Testis (tissue), 3 donors: Measurements from ENCODE around the gene ELMO1. TPM values are rescaled to one million over a fixed set of nuclear protein-coding genes. Genes with fewer than 3 reads are reported as not detected.
A peak's percentile ranks its signal among the peaks of the same experiment; 100 is the strongest.

Experiments used
- DNase-seq: peaks from one replicate; pipeline ENCODE4 v3.0.0-alpha.2; 2019
- H3K27ac ChIP-seq, 2 donors: fragments of 200-600 bp; sonication (generic); one replicate each; pipeline ENCODE4 v1.5.1; 2019
- H3K27me3 ChIP-seq: fragments of 200-600 bp; sonication (generic); one replicate; pipeline ENCODE4 v1.5.1; 2019
- H3K36me3 ChIP-seq: fragments of 200-600 bp; sonication (generic); one replicate; pipeline ENCODE4 v1.5.1; 2017; ENCODE audit warnings: low read depth; ENCODE audit errors: missing control alignments
- H3K4me1 ChIP-seq: fragments of 200-600 bp; sonication (generic); one replicate; pipeline ENCODE4 v1.5.1; 2019
- H3K4me3 ChIP-seq, 2 donors: fragments of 200-600 bp; sonication (generic); one replicate each; pipeline ENCODE4 v1.5.1; 2017 to 2019
- H3K9me3 ChIP-seq: fragments of 200-600 bp; sonication (generic); one replicate; pipeline ENCODE4 v1.5.1; 2017
- CTCF ChIP-seq, 3 experiments: fragments of 450-650 bp in 2 of 3; fragments of 200-600 bp in 1 of 3; sonication (generic) in 1 of 3; IDR thresholded peaks; one replicate each; pipeline ENCODE4 v1.5.1; 2016 to 2019; ENCODE audit warnings: antibody characterized with exemption in 3 of 3, mild to moderate bottlenecking in 2 of 3, moderate library complexity in 1 of 3
- POLR2A ChIP-seq: fragments of 450-650 bp; IDR thresholded peaks from one replicate; pipeline ENCODE4 v1.6.1; 2017; ENCODE audit warnings: antibody characterized with exemption, mild to moderate bottlenecking, moderate library complexity
- WGBS, 2 donors: methylation state at CpG; one replicate each; pipeline ENCODE4 v1.1.5; 2018; 5-methylcytosine and 5-hydroxymethylcytosine counted together
- intact Hi-C: fragments of 100-400 bp; cut with DNase I; formaldehyde crosslinking; loops from one replicate; pipeline ENCODE4 v1.15.1; 2023; ENCODE audit warnings: low total_unique reads
- polyA plus RNA-seq: library from polyadenylated mRNA; stranded (reverse); fragments of 350-450 nt; fragmentation: Illumina TruSeq; extraction: RNeasy Lipid Tissue Mini Kit (QIAGEN cat#74804); gene quantifications from one replicate; pipeline ENCODE4 v1.2.3, GENCODE V29; 2014; ENCODE audit warnings: low read depth, low replicate concordance; ENCODE audit not compliant: insufficient read depth
- total RNA-seq, 2 donors: library from RNA; depleted of rRNA; stranded (reverse); fragments of >200 nt; gene quantifications; one replicate each; pipeline ENCODE4 v1.2.3, GENCODE V29; 2016

Gene ELMO1
- total and polyA plus RNA-seq, 3 donors from 2014 or later: 12.9 to 47.2 (median 36.5) TPM

- WGBS, 2 donors: 37 to 41% methylated on average over 3 to 4 of the region's 4 CpGs
- Histone ChIP-seq H3K27me3 (no peaks in the 10 kb centered on the region), H3K4me1 (peaks cover 11% of the 10 kb centered on the region), H3K4me3 (no peak overlapping the region), H3K36me3 (no peaks in the 10 kb centered on the region), H3K27ac (no peak overlapping the region), H3K9me3 (no peaks in the 10 kb centered on the region)
- no peak for DNase-seq
- intact Hi-C loops: no loop called here
- TF ChIP-seq POLR2A: no peak
- TF ChIP-seq CTCF (IDR thresholded peaks at IDR 0.05): no peak
These were observed 331.4 kb downstream of the ELMO1 start for GRCh38 chr7:37117292-37117691.

GRCh38 chr7:37116093-37116701 lies 332.5 kb downstream of the ELMO1 start:
- Histone ChIP-seq H3K36me3 (no peaks in the 10 kb centered on the region), H3K4me1 (peaks cover 11% of the 10 kb centered on the region), H3K27me3 (no peaks in the 10 kb centered on the region), H3K27ac (peak overlapping the region in 1 of 2 donors; percentile 50), H3K4me3 (no peak overlapping the region), H3K9me3 (no peaks in the 10 kb centered on the region)
- DNase-seq: no peak
- intact Hi-C loops: no loop called here
- WGBS, 2 donors: 83 to 86% methylated on average over 1 of the region's 1 CpG
- no peak for TF ChIP-seq CTCF (IDR thresholded peaks at IDR 0.05)
- no peak for TF ChIP-seq POLR2A

- DNase-seq: no peak
- Histone ChIP-seq H3K27ac (peak overlapping the region in 1 of 2 donors; percentile 7), H3K4me3 (no peak overlapping the region), H3K36me3 (no peaks in the 10 kb centered on the region), H3K4me1 (peaks cover 15% of the 10 kb centered on the region), H3K9me3 (no peaks in the 10 kb centered on the region), H3K27me3 (no peaks in the 10 kb centered on the region)
- 80 to 85% methylated on average over 6 of the region's 6 CpGs for WGBS, 2 donors
- no peak for TF ChIP-seq CTCF (IDR thresholded peaks at IDR 0.05)
- TF ChIP-seq POLR2A: no peak
- intact Hi-C loops: no loop called here
These were observed 334.9 kb downstream of the ELMO1 start for GRCh38 chr7:37113661-37114355.

GRCh38 chr7:37112876-37113275 lies 335.8 kb downstream of the ELMO1 start:
- Histone ChIP-seq H3K4me1 (peaks cover 15% of the 10 kb centered on the region), H3K27me3 (no peaks in the 10 kb centered on the region), H3K4me3 (no peak overlapping the region), H3K9me3 (no peaks in the 10 kb centered on the region), H3K36me3 (no peaks in the 10 kb centered on the region), H3K27ac (no peak overlapping the region)
- DNase-seq: no peak
- intact Hi-C loops: no loop called here
- TF ChIP-seq POLR2A (no peak), CTCF (IDR thresholded peaks at IDR 0.05) (no peak)
- WGBS, 2 donors: 66 to 86% methylated on average over 3 of the region's 3 CpGs
